Transverse colon (tissue), 4 donors: Measurements from ENCODE around the gene CBX2.

Source experiments
- CTCF ChIP-seq, 5 experiments: fragments of 200-600 bp in 3 of 5; fragments of 450-650 bp in 2 of 5; sonication (generic) in 3 of 5; IDR thresholded peaks; 1 replicate in 2 of 5; 2 replicates in 3 of 5; pipeline ENCODE4 v1.5.1; 2016 to 2017; ENCODE audit warnings: antibody characterized with exemption in 5 of 5, inconsistent platforms in 3 of 5, mild to moderate bottlenecking in 2 of 5, moderate library complexity in 1 of 5
- EP300 ChIP-seq: sonication (generic); formaldehyde crosslinking; IDR thresholded peaks from one replicate; pipeline ENCODE4 v1.6.1; 2017; ENCODE audit warnings: antibody characterized with exemption, low read depth
- POLR2A ChIP-seq: fragments of 450-650 bp; IDR thresholded peaks from one replicate; pipeline ENCODE4 v1.6.1; 2016; ENCODE audit warnings: antibody characterized with exemption, mild to moderate bottlenecking, moderate library complexity
- POLR2AphosphoS5 ChIP-seq, 3 donors: sonication (generic); formaldehyde crosslinking; IDR thresholded peaks; one replicate each; pipeline ENCODE4 v1.6.1; 2016; ENCODE audit warnings: antibody characterized with exemption in 3 of 3

DNA sequence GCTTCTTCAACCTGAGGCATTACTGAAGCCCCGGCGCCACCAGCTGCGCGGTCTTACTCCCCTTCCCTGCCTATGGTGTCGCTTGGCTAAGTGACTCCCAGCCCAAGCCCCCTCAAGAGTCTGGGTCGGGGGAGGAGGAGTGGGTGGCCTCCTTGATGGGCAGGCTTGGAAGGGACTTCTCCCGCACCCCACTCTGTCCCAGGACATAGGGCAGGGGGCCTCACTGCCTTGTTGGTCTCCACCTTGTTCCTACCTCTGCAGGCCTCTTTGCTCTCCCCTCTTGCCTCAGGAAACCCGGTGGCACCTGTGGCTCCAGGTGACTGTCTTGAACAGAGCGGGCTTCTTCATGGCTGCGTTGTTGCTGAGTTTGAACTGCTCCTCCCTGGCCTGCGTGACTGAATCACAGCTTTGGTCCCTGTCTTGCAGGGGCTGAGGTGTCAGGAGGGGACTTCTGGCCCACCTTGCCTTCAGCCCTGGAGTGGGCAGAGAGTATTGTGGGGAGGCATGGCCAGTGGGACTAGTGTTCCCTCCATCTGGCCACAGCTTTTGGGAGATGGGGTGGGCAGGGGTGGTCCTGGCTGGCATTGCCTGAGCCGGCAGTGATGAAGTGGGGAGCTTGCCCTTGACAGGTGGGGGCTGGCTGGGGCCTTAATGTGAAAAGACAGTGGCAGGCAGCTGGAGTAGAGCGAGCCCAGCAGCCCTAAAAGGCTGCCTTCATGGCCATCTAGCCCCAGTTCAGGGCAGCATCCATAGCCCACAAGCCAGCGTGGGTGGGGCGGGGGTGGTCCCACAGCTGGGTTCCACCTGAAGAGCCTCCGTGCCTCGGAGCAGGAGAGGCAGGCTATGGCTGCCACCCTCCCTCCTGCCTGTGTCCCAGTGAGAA is 7.3 kb downstream of the CBX2 start:
- TF ChIP-seq EP300 (no peak), POLR2A (no peak), CTCF (IDR thresholded peaks at IDR 0.05) (no peak), POLR2AphosphoS5 (IDR thresholded peaks at IDR 0.05) (no peak)
